H9 (cell line): ENCODE data around the gene GNAS-AS1. TPM values are rescaled to one million over a fixed set of nuclear protein-coding genes. Genes with fewer than 3 reads are reported as not detected.

Experiments used
- DNase-seq: peaks from one replicate; pipeline ENCODE4 v3.0.0-alpha.2; 2017
- H2AFZ ChIP-seq: one replicate; pipeline ENCODE4 v1.6.1; 2013; ENCODE audit warnings: mild to moderate bottlenecking, low read length, control low read depth, moderate library complexity
- H2AK5ac ChIP-seq: 2 replicates; pipeline ENCODE4 v1.6.1; 2013; ENCODE audit warnings: low read length, control low read depth, mixed read lengths; ENCODE audit not compliant: insufficient read length
- H2BK120ac ChIP-seq: one replicate; pipeline ENCODE4 v1.6.1; 2013; ENCODE audit warnings: low read depth, mild to moderate bottlenecking, low read length, control low read depth, inconsistent platforms; ENCODE audit not compliant: poor library complexity, severe bottlenecking
- H2BK12ac ChIP-seq: 2 replicates; pipeline ENCODE4 v1.6.1; 2013; ENCODE audit warnings: low read length, control low read depth, mixed read lengths, low read depth; ENCODE audit not compliant: insufficient read length
- H2BK15ac ChIP-seq: 2 replicates; pipeline ENCODE4 v1.6.1; 2013; ENCODE audit warnings: low read depth, low read length, control low read depth
- H2BK20ac ChIP-seq: one replicate; pipeline ENCODE4 v1.6.1; 2013; ENCODE audit warnings: low read depth, mild to moderate bottlenecking, low read length, control low read depth, inconsistent platforms; ENCODE audit not compliant: poor library complexity, severe bottlenecking
- H2BK5ac ChIP-seq: 2 replicates; pipeline ENCODE4 v1.6.1; 2013; ENCODE audit warnings: low read length, control low read depth, mixed read lengths; ENCODE audit not compliant: insufficient read length
- H3K14ac ChIP-seq: 2 replicates; pipeline ENCODE4 v1.6.1; 2013; ENCODE audit warnings: low read length, control low read depth; ENCODE audit not compliant: insufficient read depth
- H3K18ac ChIP-seq: 2 replicates; pipeline ENCODE4 v1.6.1; 2013; ENCODE audit warnings: low read depth, mild to moderate bottlenecking, mixed read lengths, low read length, control low read depth; ENCODE audit not compliant: insufficient read length
- H3K23ac ChIP-seq: 2 replicates; pipeline ENCODE4 v1.6.1; 2013; ENCODE audit warnings: low read length, control low read depth, mixed read lengths, low read depth; ENCODE audit not compliant: insufficient read length
- H3K23me2 ChIP-seq: 2 replicates; pipeline ENCODE4 v1.6.1; 2013; ENCODE audit warnings: low read depth, mild to moderate bottlenecking, mixed read lengths, low read length, control low read depth; ENCODE audit not compliant: insufficient read length, poor library complexity, severe bottlenecking
- H3K27ac ChIP-seq: 2 replicates; pipeline ENCODE4 v1.5.1; 2013; ENCODE audit warnings: low read length, control low read depth, mixed read lengths, low read depth; ENCODE audit not compliant: insufficient read length
- H3K27me3 ChIP-seq: 2 replicates; pipeline ENCODE4 v1.6.1; 2013; ENCODE audit warnings: low read length, control low read depth, inconsistent platforms; ENCODE audit not compliant: insufficient read depth
- H3K4ac ChIP-seq: 2 replicates; pipeline ENCODE4 v1.6.1; 2013; ENCODE audit warnings: low read depth, mild to moderate bottlenecking, control low read depth, inconsistent platforms, low read length, moderate library complexity
- H3K4me1 ChIP-seq: 2 replicates; pipeline ENCODE4 v1.6.1; 2013; ENCODE audit warnings: low read length, control low read depth, inconsistent platforms; ENCODE audit not compliant: insufficient read depth
- H3K4me2 ChIP-seq: 2 replicates; pipeline ENCODE4 v1.6.1; 2013; ENCODE audit warnings: low read length, control low read depth, mixed read lengths; ENCODE audit not compliant: insufficient read length, insufficient read depth
- H3K56ac ChIP-seq: 2 replicates; pipeline ENCODE4 v1.6.1; 2013; ENCODE audit warnings: low read depth, mild to moderate bottlenecking, mixed read lengths, low read length, control low read depth; ENCODE audit not compliant: insufficient read length
- H3K79me1 ChIP-seq: 2 replicates; pipeline ENCODE4 v1.6.1; 2013; ENCODE audit warnings: low read depth, mild to moderate bottlenecking, moderate library complexity, low read length, control low read depth, inconsistent platforms; ENCODE audit not compliant: insufficient read depth, poor library complexity, severe bottlenecking
- H3K79me2 ChIP-seq: 2 replicates; pipeline ENCODE4 v1.6.1; 2013; ENCODE audit warnings: low read length, control low read depth, inconsistent platforms; ENCODE audit not compliant: insufficient read depth
- H3K9ac ChIP-seq: 2 replicates; pipeline ENCODE4 v1.6.1; 2013; ENCODE audit warnings: low read length, control low read depth, mixed read lengths; ENCODE audit not compliant: insufficient read length; ENCODE audit errors: extremely low read depth
- H3K9me3 ChIP-seq: one replicate; pipeline ENCODE4 v1.6.1; 2013; ENCODE audit warnings: low read depth, low read length, inconsistent platforms; ENCODE audit not compliant: control insufficient read depth
- H3T11ph ChIP-seq: one replicate; pipeline ENCODE4 v1.6.1; 2013; ENCODE audit warnings: mild to moderate bottlenecking, low read length, control low read depth, inconsistent platforms
- H4K20me1 ChIP-seq: one replicate; pipeline ENCODE4 v1.6.1; 2013; ENCODE audit not compliant: control insufficient read depth, insufficient read length, insufficient read depth
- H4K5ac ChIP-seq: 2 replicates; pipeline ENCODE4 v1.6.1; 2013; ENCODE audit warnings: low read depth, mild to moderate bottlenecking, mixed read lengths, low read length, control low read depth; ENCODE audit not compliant: insufficient read length
- H4K8ac ChIP-seq: replicated peaks from 2 replicates; pipeline ENCODE4 v1.6.1; 2013; ENCODE audit warnings: low read length, control low read depth, mixed read lengths, low read depth; ENCODE audit not compliant: insufficient read length
- H4K91ac ChIP-seq: 2 replicates; pipeline ENCODE4 v1.6.1; 2013; ENCODE audit warnings: low read depth, mild to moderate bottlenecking, moderate library complexity, mixed read lengths, low read length, control low read depth; ENCODE audit not compliant: insufficient read length
- H3K27ac Mint-ChIP-seq, 3 experiments: 2 replicates in 2 of 3; 3 replicates in 1 of 3; pipeline ENCODE4 v1.8.0; 2020 to 2021; ENCODE audit warnings: mixed read lengths in 3 of 3, mild to moderate bottlenecking in 1 of 3, moderate library complexity in 1 of 3
- H3K27me3 Mint-ChIP-seq: 2 replicates; pipeline ENCODE4 v1.8.0; 2021; ENCODE audit warnings: low read depth, mild to moderate bottlenecking, moderate library complexity, mixed read lengths
- H3K36me3 Mint-ChIP-seq, 3 experiments: 2 replicates in 2 of 3; 3 replicates in 1 of 3; pipeline ENCODE4 v1.8.0; 2020 to 2021; ENCODE audit warnings: low read depth in 3 of 3, mixed read lengths in 3 of 3; ENCODE audit not compliant: insufficient read depth in 1 of 3
- H3K4me1 Mint-ChIP-seq, 2 experiments: 2 replicates each; pipeline ENCODE4 v1.8.0; 2020; ENCODE audit warnings: mixed read lengths in 2 of 2
- H3K4me3 Mint-ChIP-seq, 2 experiments: 2 replicates in 1 of 2; 3 replicates in 1 of 2; pipeline ENCODE4 v1.8.0; 2020 to 2021; ENCODE audit warnings: mild to moderate bottlenecking in 2 of 2, mixed read lengths in 2 of 2, moderate library complexity in 1 of 2
- H3K9me3 Mint-ChIP-seq, 2 experiments: 2 replicates in 1 of 2; 3 replicates in 1 of 2; pipeline ENCODE4 v1.8.0; 2020; ENCODE audit warnings: mild to moderate bottlenecking in 2 of 2, mixed read lengths in 2 of 2, moderate library complexity in 1 of 2
- CTCF ChIP-seq: fragments of 200-600 bp; sonication (generic); conservative IDR thresholded peaks from 3 replicates; pipeline ENCODE4 v1.8.0; 2021; ENCODE audit warnings: antibody characterized with exemption, mild to moderate bottlenecking
- WGBS: extraction: QIAGEN DNeasy Blood & Tissue Kit; methylation state at CpG from one replicate; pipeline ENCODE4 v1.1.7; 2013; ENCODE audit warnings: missing lambda C conversion rate, low lambda C conversion rate, mixed read lengths; ENCODE audit not compliant: insufficient read length; ENCODE audit errors: extremely low coverage; 5-methylcytosine and 5-hydroxymethylcytosine counted together
- total RNA-seq: library from RNA; stranded (reverse); gene quantifications from 2 replicates; pipeline ENCODE4 v1.2.1, GENCODE V29; 2021

GNAS-AS1 gene
- total RNA-seq, 1 experiment from 2014 or later = 11.3 TPM

GRCh38 chr20:58894652-58895447 lies 44.1 kb upstream of the GNAS-AS1 start:
- Histone ChIP-seq H2BK5ac (no peak overlapping the region), H3K27ac (peak overlapping the region; percentile 13)

More at GRCh38 chr20:58894652-58895447, 44.1 kb upstream of the GNAS-AS1 start:
- Histone ChIP-seq H4K8ac (no peak overlapping the region), H3K23me2 (no peaks in the 10 kb centered on the region), H3K9ac (peak overlapping the region; percentile 21), H2AFZ (no peak overlapping the region), H3K14ac (no peak overlapping the region), H3T11ph (no peak overlapping the region), H3K4me1 (peaks cover 14% of the 10 kb centered on the region), H3K27me3 (no peaks in the 10 kb centered on the region), H3K56ac (no peak overlapping the region), H3K23ac (no peak overlapping the region), H2BK12ac (no peak overlapping the region), H4K20me1 (peaks cover 2% of the 10 kb centered on the region), H2BK120ac (no peak overlapping the region), H3K4ac (no peak overlapping the region), H3K79me1 (no peaks in the 10 kb centered on the region), H2BK15ac (no peak overlapping the region), H3K9me3 (no peaks in the 10 kb centered on the region), H2AK5ac (no peak overlapping the region), H4K5ac (no peak overlapping the region), H4K91ac (no peak overlapping the region), H3K18ac (no peak overlapping the region), H3K79me2 (peaks cover 37% of the 10 kb centered on the region; the same call in 1 of the 2 replicates), H2BK20ac (no peak overlapping the region), H3K4me2 (peak overlapping the region; percentile 54)
- no CpG with 5 or more reads among the region's 5 CpGs for WGBS
- H3K36me3 Mint-ChIP-seq = peaks cover 8 to 40% (median 27%) of the 10 kb centered on the region in 3 experiments; a peak in 6 of 7 replicates
- H3K4me3 Mint-ChIP-seq = peak overlapping the region; percentile 67 to 96
- H3K9me3 Mint-ChIP-seq = no peaks in the 10 kb centered on the region; a peak in 3 of 5 replicates
- H3K27me3 Mint-ChIP-seq = no peaks in the 10 kb centered on the region
- TF ChIP-seq CTCF = no peak
- H3K4me1 Mint-ChIP-seq = peaks cover 63 to 74% of the 10 kb centered on the region in 2 experiments
- no peak for DNase-seq
- H3K27ac Mint-ChIP-seq = peak overlapping the region; percentile 24 to 98 (median 93); a peak in 6 of 7 replicates
